GM12892 (cell line): ENCODE data around the gene PHKG2.

Experiments used
- DNase-seq: peaks from one replicate; pipeline ENCODE4 v3.0.0; 2011; ENCODE audit not compliant: insufficient read length
- FAIRE-seq: peaks from 2 replicates; lab custom pipeline; 2011; peaks lifted over from hg19 to GRCh38; lab: Jason Lieb, UNC
- POLR2A ChIP-seq: IDR thresholded peaks from 2 replicates; pipeline ENCODE4 v1.6.1; 2011; ENCODE audit warnings: low read depth, low read length, control low read depth
- POLR2AphosphoS5 ChIP-seq: IDR thresholded peaks from 2 replicates; pipeline ENCODE4 v1.6.1; 2011; ENCODE audit warnings: low read depth, low read length, control low read depth
- TAF1 ChIP-seq: IDR thresholded peaks from 2 replicates; pipeline ENCODE4 v1.6.1; 2011; ENCODE audit warnings: low read depth, mild to moderate bottlenecking, control low read depth, low read length, borderline replicate concordance

The PHKG2 gene

DNA sequence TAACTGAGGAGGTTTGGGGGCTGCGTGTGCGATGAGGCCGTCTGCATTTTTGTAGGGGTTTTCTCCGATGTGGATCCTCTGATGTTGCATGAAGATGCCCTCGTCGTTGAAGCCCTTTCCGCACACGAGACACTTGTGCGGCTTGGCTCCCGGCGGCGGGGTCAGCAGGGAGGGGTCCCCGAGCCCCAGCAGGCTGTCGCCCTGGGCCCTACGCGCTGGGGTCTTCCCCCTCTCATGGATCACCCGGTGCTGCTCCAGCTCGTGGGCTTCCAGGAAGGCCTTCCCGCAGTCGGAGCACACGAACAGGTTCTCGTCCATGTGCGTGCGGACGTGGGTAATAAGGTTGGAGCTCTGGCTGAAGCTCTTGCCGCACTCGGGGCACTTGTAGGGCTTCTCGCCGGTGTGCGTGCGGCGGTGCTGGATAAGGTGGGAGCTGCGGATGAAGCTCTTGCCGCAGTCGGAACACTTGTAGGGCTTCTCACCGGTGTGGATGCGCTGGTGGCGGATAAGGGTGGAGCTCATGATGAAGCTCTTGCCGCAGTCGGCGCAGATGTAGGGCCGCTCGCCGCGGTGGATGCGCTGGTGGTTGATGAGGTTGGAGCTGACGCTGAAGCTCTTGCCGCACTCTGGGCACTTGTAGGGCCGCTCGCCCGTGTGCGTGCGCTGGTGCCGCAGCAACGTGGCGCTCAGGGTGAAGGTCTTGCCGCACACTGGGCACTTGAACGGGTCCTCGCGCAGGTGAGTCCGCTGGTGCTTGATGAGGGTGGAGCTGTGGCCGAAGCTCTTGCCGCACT lies 34.5 kb downstream of the PHKG2 start:
- DNase-seq = no peak
- no peak for FAIRE-seq
- TF ChIP-seq TAF1 (no peak), POLR2AphosphoS5 (no peak), POLR2A (no peak)

- no peak for DNase-seq
- no peak for FAIRE-seq
Measured at GRCh38 chr16:30783280-30784109, 35.3 kb downstream of the PHKG2 start.

DNA sequence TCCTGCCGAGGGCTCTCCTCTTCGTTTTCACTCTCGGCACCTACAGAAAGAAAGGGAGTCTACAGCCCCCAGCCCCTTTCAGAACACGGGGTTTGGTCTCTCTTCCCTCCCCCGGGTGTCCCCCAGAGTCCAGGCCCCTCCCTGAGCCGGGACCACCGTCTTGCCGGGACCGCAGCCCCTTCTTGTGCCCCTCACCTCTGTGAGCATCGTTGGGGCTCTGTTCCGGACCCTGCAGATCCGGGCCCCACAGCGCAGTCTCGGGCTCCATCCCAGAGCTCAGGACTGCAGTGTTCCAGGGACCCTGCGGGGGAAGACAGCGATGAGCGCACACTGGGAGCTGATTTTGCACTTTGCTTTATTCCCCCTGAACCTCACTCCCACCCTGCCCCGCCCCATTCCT lies 36.0 kb downstream of the PHKG2 start:
- FAIRE-seq (no peak), DNase-seq (no peak)
- TF ChIP-seq TAF1 = no peak
- TF ChIP-seq POLR2AphosphoS5 = no peak
- TF ChIP-seq POLR2A = no peak

More at GRCh38 chr16:30783280-30784109, 35.3 kb downstream of the PHKG2 start:
- TF ChIP-seq POLR2A (no peak), TAF1 (no peak), POLR2AphosphoS5 (no peak)

DNA sequence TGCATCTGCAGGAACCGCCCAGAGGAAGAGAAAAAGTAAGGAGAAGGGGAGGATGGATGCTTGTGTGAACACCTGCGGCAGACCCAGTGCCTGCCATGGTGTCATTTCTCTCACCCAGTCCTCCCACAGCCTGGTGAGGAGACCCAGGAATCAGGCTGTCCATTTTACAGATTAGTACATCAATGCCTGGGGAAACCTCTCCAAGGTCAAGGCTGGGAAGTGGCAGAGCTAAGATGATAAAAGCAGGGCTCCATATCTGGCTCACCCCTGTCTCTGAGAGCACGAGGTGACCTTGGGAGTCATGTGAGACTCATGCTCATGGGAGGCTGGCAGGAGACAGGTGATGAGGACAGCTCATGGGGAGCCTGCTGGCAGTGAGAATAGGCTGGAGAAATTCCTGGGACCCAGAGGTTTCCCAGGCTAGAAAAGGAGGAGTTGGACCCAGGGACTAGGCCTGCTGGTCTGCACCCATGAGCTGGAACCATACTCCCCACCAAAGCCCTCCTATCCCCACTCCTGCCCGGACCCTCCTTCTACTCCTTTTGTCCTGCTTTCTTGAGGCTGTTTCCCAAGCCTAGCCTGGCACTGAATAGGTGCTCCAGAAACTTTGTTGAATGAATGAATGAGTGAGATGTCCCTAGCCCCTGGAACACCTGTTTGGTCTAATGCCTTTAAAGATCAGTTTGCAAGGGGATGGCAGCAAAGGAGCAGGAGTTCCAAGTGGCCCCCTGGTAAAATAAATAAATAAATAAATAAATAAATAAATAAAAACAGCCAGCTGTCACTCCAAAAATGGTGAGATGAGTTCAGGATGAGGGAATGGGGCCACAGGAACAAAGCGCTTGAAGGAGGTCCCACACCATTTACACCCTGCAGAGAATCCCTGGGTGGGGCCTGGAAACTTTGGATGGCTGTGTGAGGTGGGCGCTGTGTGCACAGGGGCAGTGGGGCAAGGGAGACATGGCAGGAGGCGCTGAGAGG lies 37.2 kb downstream of the PHKG2 start:
- DNase-seq (no peak), FAIRE-seq (no peak)
- no peak for TF ChIP-seq POLR2A
- TF ChIP-seq TAF1 = no peak
- no peak for TF ChIP-seq POLR2AphosphoS5

DNA sequence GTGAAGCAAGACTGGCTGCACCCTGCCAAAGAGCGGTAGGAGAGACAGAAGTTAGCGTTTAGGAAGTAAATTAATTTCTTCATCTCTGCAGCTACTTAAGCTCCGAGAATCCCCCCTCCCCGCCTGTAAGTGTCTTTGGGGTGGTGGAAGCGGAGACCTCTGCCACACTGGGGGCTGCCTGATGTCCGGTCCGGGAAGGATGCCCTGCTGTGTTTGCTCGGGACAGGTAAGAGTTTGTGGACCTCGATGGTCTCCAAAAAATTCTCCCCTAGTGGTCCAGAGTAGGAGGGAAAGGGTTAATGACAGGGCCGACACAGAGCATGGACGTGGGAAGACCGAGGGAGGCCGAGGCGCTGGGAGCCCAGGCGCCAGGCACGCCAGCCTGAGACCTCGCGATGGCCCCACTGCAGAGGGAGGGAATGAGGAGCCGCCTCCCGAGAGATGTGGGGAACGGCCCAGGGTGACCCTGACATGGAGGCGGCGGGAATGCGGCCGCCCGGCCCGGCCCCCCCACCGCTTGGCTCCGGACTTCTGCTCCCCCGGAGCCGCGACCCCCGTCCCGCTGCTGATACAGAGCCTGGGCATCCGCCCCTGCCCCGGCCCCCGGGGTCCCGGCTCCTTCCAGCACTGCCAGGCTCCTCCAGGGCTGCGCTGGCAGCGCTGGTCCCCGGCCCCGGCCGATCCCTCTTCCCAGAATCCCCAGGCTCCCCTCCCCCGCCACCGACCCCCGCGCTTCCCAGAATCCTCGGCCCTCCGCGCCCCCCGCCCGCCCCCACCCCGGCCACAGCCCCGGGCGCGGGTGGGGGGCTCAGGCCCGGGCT lies 38.1 kb downstream of the PHKG2 start:
- FAIRE-seq = no peak
- TF ChIP-seq POLR2AphosphoS5 (no peak), POLR2A (no peak), TAF1 (no peak)
- no peak for DNase-seq

DNA sequence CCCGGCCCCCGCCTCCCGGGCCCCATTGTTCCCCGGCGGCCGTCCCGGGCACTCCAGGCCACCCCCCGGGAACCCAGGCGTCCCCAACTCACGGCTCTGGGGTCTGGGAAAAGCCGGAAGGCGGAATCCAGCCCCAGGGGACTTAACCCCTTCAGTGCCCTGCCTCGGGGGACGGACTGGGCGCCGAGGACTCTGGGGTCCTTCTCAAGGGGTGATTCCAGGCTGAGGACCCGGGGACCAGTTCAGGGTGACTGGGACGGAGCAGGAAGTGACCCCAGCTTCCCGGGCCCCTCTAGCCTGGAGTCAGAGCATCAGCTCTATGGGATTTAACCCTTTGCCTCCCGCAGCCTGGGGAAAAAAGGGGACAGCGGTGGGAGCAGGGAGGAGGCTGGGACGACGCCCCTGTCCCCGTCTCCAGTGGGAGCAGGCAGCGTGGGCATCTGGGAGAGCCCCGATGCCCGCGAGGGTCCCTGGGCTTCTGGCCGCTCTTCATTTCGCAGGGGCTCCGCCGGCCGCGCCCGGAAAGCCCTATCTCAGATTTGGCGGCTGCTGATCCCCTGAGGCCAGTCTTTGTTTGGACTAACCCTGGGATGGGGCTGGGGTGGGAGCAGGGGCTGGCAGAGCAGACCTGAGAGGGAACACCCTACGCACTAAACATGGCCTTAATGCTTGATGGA lies 38.8 kb downstream of the PHKG2 start, which contains the start of gene ZNF629:
ZNF629 (minus strand) TSS at position 270 of the 677 bp plus-strand sequence. CDS start 2,723 bp downstream, outside the sequence.
- no peak for DNase-seq
- no peak for FAIRE-seq
- TF ChIP-seq POLR2A (no peak), TAF1 (no peak), POLR2AphosphoS5 (no peak)

DNA sequence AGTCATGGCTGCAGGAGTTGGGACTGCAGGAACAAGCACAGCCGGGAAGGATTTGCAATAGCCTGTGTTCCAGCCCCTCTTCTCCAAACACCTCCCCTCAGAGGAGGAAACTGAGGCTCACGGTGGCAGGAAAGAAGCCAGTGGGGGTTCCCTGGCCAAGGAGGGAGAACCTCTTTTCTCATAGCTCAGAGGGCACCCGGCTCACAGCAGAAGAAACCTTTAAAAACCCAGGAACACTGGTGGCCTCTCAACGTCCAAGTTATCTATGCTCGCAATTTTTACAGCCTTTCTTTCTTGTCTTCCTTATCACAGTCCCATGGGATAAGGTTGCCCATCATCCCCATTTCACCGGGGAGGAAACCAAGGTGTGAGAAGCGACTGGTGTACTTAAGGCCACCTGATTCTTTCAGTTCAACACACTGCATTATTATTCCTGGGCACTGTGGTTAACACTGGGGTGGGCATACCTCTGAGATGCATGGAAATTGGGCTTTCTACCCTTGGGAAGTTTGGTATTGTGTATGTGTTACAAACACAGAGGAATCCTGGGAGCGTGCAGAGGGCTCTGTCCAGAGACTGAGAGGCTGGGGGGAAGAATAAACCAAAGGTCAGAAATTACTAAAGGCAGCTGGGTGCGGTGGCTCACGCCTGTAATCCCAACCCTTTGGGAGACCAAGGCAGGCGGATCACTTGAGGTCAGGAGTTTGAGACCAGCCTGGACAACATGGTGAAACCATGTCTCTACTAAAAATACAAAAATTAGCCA lies 39.6 kb downstream of the PHKG2 start:
- no peak for FAIRE-seq
- TF ChIP-seq POLR2AphosphoS5 = no peak
- no peak for TF ChIP-seq POLR2A
- TF ChIP-seq TAF1 = no peak
- no peak for DNase-seq

- FAIRE-seq (no peak), DNase-seq (no peak)
- TF ChIP-seq TAF1 (no peak), POLR2AphosphoS5 (no peak), POLR2A (no peak)
Measured at GRCh38 chr16:30793508-30794069, 45.4 kb downstream of the PHKG2 start.

- FAIRE-seq (no peak), DNase-seq (no peak)
- no peak for TF ChIP-seq POLR2AphosphoS5
- no peak for TF ChIP-seq POLR2A
- no peak for TF ChIP-seq TAF1
Measured at GRCh38 chr16:30794634-30795033, 46.4 kb downstream of the PHKG2 start.
